IPS-15b (cell line): ENCODE results near the gene STIP1.

Source experiments
- H3K27me3 ChIP-seq: one replicate; pipeline ENCODE4 v1.6.1; 2013; ENCODE audit warnings: low read length; ENCODE audit not compliant: control insufficient read depth, insufficient read depth
- H3K36me3 ChIP-seq: one replicate; pipeline ENCODE4 v1.6.1; 2013; ENCODE audit warnings: low read length; ENCODE audit not compliant: control insufficient read depth, insufficient read depth
- H3K4me1 ChIP-seq: one replicate; pipeline ENCODE4 v1.6.1; 2013; ENCODE audit warnings: mild to moderate bottlenecking, low read length; ENCODE audit not compliant: control insufficient read depth, insufficient read depth
- H3K4me3 ChIP-seq: one replicate; pipeline ENCODE4 v1.5.1; 2013; ENCODE audit warnings: low read depth, low read length
- H3K9ac ChIP-seq: one replicate; pipeline ENCODE4 v1.6.1; 2013; ENCODE audit warnings: low read depth, mild to moderate bottlenecking, low read length
- H3K9me3 ChIP-seq: one replicate; pipeline ENCODE4 v1.6.1; 2013; ENCODE audit warnings: mild to moderate bottlenecking, low read length; ENCODE audit not compliant: control insufficient read depth, insufficient read depth

STIP1 gene

GRCh38 chr11:64185693-64186491 lies at the start of gene STIP1:
Gene STIP1, plus strand, starts transcription at chr11:64186171. Its CDS starts 91 bp downstream, at chr11:64186262.
- H3K36me3 ChIP-seq = peaks cover 3% of the 10 kb centered on the region
- H3K4me1 ChIP-seq = peaks cover 3% of the 10 kb centered on the region

GRCh38 chr11:64136765-64137441 lies 49.1 kb upstream of the STIP1 start:
- no peaks in the 10 kb centered on the region for H3K27me3 ChIP-seq
- H3K36me3 ChIP-seq = no peaks in the 10 kb centered on the region
- no peaks in the 10 kb centered on the region for H3K9me3 ChIP-seq
- H3K4me1 ChIP-seq = peaks cover 1% of the 10 kb centered on the region
- no peak overlapping the region for H3K4me3 ChIP-seq
- H3K9ac ChIP-seq = no peak overlapping the region

More at GRCh38 chr11:64185693-64186491, at the start of gene STIP1:
- H3K9me3 ChIP-seq = no peaks in the 10 kb centered on the region
- peak within 1 kb of the TSS; percentile 90 for H3K9ac ChIP-seq
- H3K4me3 ChIP-seq = peak within 1 kb of the TSS; percentile 90
- H3K27me3 ChIP-seq = no peaks in the 10 kb centered on the region

- H3K9me3 ChIP-seq = no peaks in the 10 kb centered on the region
- no peaks in the 10 kb centered on the region for H3K27me3 ChIP-seq
- H3K9ac ChIP-seq = no peak overlapping the region
- H3K4me1 ChIP-seq = no peaks in the 10 kb centered on the region
- no peak overlapping the region for H3K4me3 ChIP-seq
- H3K36me3 ChIP-seq = no peaks in the 10 kb centered on the region
These were observed 47.6 kb upstream of the STIP1 start for GRCh38 chr11:64138398-64138797.

- Histone ChIP-seq H3K9ac (no peak overlapping the region), H3K36me3 (no peaks in the 10 kb centered on the region), H3K4me3 (no peak overlapping the region), H3K4me1 (no peaks in the 10 kb centered on the region), H3K9me3 (no peaks in the 10 kb centered on the region), H3K27me3 (no peaks in the 10 kb centered on the region)
These were observed 46.9 kb upstream of the STIP1 start for GRCh38 chr11:64139049-64139448.

GRCh38 chr11:64140082-64140481 lies 45.9 kb upstream of the STIP1 start:
- Histone ChIP-seq H3K27me3 (no peaks in the 10 kb centered on the region), H3K4me1 (no peaks in the 10 kb centered on the region), H3K36me3 (no peaks in the 10 kb centered on the region), H3K9ac (no peak overlapping the region), H3K4me3 (no peak overlapping the region), H3K9me3 (no peaks in the 10 kb centered on the region)

- Histone ChIP-seq H3K27me3 (no peaks in the 10 kb centered on the region), H3K4me3 (no peak overlapping the region), H3K9ac (no peak overlapping the region), H3K36me3 (no peaks in the 10 kb centered on the region), H3K9me3 (no peaks in the 10 kb centered on the region), H3K4me1 (no peaks in the 10 kb centered on the region)
These were observed 44.7 kb upstream of the STIP1 start for GRCh38 chr11:64141081-64141783.

- no peaks in the 10 kb centered on the region for H3K9me3 ChIP-seq
- H3K9ac ChIP-seq = no peak overlapping the region
- no peak overlapping the region for H3K4me3 ChIP-seq
- no peaks in the 10 kb centered on the region for H3K36me3 ChIP-seq
- no peaks in the 10 kb centered on the region for H3K27me3 ChIP-seq
- no peaks in the 10 kb centered on the region for H3K4me1 ChIP-seq
These were observed 41.1 kb upstream of the STIP1 start for GRCh38 chr11:64144587-64145472.

- no peaks in the 10 kb centered on the region for H3K27me3 ChIP-seq
- H3K4me1 ChIP-seq = no peaks in the 10 kb centered on the region
- no peaks in the 10 kb centered on the region for H3K9me3 ChIP-seq
- H3K4me3 ChIP-seq = no peak overlapping the region
- H3K36me3 ChIP-seq = no peaks in the 10 kb centered on the region
- no peak overlapping the region for H3K9ac ChIP-seq
These were observed 39.7 kb upstream of the STIP1 start for GRCh38 chr11:64146036-64146955.

GRCh38 chr11:64148226-64148916 lies 37.6 kb upstream of the STIP1 start:
- H3K27me3 ChIP-seq = no peaks in the 10 kb centered on the region
- H3K4me3 ChIP-seq = no peak overlapping the region
- no peaks in the 10 kb centered on the region for H3K9me3 ChIP-seq
- peaks cover 4% of the 10 kb centered on the region for H3K36me3 ChIP-seq
- no peak overlapping the region for H3K9ac ChIP-seq
- no peaks in the 10 kb centered on the region for H3K4me1 ChIP-seq

GRCh38 chr11:64148917-64149617 lies 36.9 kb upstream of the STIP1 start:
- Histone ChIP-seq H3K4me3 (no peak overlapping the region), H3K9ac (no peak overlapping the region), H3K4me1 (peaks cover under 1% of the 10 kb centered on the region), H3K9me3 (no peaks in the 10 kb centered on the region), H3K36me3 (peaks cover 4% of the 10 kb centered on the region), H3K27me3 (no peaks in the 10 kb centered on the region)
